Measurements from ENCODE around the gene ITSN1. TPM values are rescaled to one million over a fixed set of nuclear protein-coding genes. Genes with fewer than 3 reads are reported as not detected.
A peak's percentile ranks its signal among the peaks of the same experiment; 100 is the strongest.

The ITSN1 gene
- total RNA-seq, 4 donors from 2014 or later = 14.5 to 33.1 (median 26.9) TPM

GRCh38 chr21:33794596-33794995, 152.3 kb downstream of the ITSN1 start:
- H3K27ac ChIP-seq = no peak overlapping the region
- TF ChIP-seq CTCF (IDR thresholded peaks at IDR 0.05 in 4 of 5, conservative IDR thresholded peaks at IDR 0.05 in 1 of 5) (no peak), POLR2A (IDR thresholded peaks at IDR 0.05) (no peak)
- H3K9me3 ChIP-seq = no peaks in the 10 kb centered on the region
- no peaks in the 10 kb centered on the region for H3K27me3 ChIP-seq
- in situ Hi-C loops (cut with MboI; ENCODE audit: low sequenced_read_pairs in 4 of 4) (no loop called here), intact Hi-C loops (cut with DNase I; ENCODE audit: low total_unique reads) (no loop called here)
- no peak overlapping the region for H3K4me3 ChIP-seq
- no peaks in the 10 kb centered on the region for H3K36me3 ChIP-seq
- ATAC-seq (no peak), DNase-seq (no peak)
- H3K4me1 ChIP-seq = peaks cover 13 to 18% of the 10 kb centered on the region in 2 donors

- Histone ChIP-seq H3K9me3 (no peaks in the 10 kb centered on the region), H3K27ac (peak overlapping the region; percentile 26 to 45 (median 30)), H3K4me1 (peaks cover 23 to 37% of the 10 kb centered on the region in 2 donors), H3K4me3 (no peak overlapping the region), H3K27me3 (no peaks in the 10 kb centered on the region), H3K36me3 (no peaks in the 10 kb centered on the region)
- in situ Hi-C loops (cut with MboI; ENCODE audit: low sequenced_read_pairs in 4 of 4) (no loop called here), intact Hi-C loops (cut with DNase I; ENCODE audit: low total_unique reads) (no loop called here)
- ATAC-seq (peak in 1 of 2 donors; percentile 38), DNase-seq (no peak)
- no peak for TF ChIP-seq POLR2A (IDR thresholded peaks at IDR 0.05)
- no peak for TF ChIP-seq CTCF (IDR thresholded peaks at IDR 0.05 in 4 of 5, conservative IDR thresholded peaks at IDR 0.05 in 1 of 5)
These were observed 155.3 kb downstream of the ITSN1 start for GRCh38 chr21:33797565-33797964.

- peaks cover 23 to 37% of the 10 kb centered on the region in 2 donors for H3K4me1 ChIP-seq
- ATAC-seq = no peak
- intact Hi-C loops (cut with DNase I; ENCODE audit: low total_unique reads) = no loop called here
- H3K36me3 ChIP-seq = no peaks in the 10 kb centered on the region
- no peaks in the 10 kb centered on the region for H3K27me3 ChIP-seq
- no peaks in the 10 kb centered on the region for H3K9me3 ChIP-seq
- no peak overlapping the region for H3K4me3 ChIP-seq
- TF ChIP-seq CTCF (IDR thresholded peaks at IDR 0.05 in 4 of 5, conservative IDR thresholded peaks at IDR 0.05 in 1 of 5) = no peak
- no peak for TF ChIP-seq POLR2A (IDR thresholded peaks at IDR 0.05)
- in situ Hi-C loops (cut with MboI; ENCODE audit: low sequenced_read_pairs in 4 of 4) = no loop called here
- no peak for DNase-seq
- H3K27ac ChIP-seq = peak overlapping the region in 1 of 4 donors; percentile 2
These were observed 157.2 kb downstream of the ITSN1 start for GRCh38 chr21:33799378-33800090.

- peaks cover 23 to 37% of the 10 kb centered on the region in 2 donors for H3K4me1 ChIP-seq
- H3K4me3 ChIP-seq = no peak overlapping the region
- H3K27me3 ChIP-seq = no peaks in the 10 kb centered on the region
- no peaks in the 10 kb centered on the region for H3K9me3 ChIP-seq
- TF ChIP-seq POLR2A (IDR thresholded peaks at IDR 0.05) = no peak
- no peak for TF ChIP-seq CTCF (IDR thresholded peaks at IDR 0.05 in 4 of 5, conservative IDR thresholded peaks at IDR 0.05 in 1 of 5)
- no peak for DNase-seq
- H3K27ac ChIP-seq = peak overlapping the region; percentile 47 to 73 (median 52)
- intact Hi-C loops (cut with DNase I; ENCODE audit: low total_unique reads) = no loop called here
- in situ Hi-C loops (cut with MboI; ENCODE audit: low sequenced_read_pairs in 4 of 4) = no loop called here
- no peak for ATAC-seq
- no peaks in the 10 kb centered on the region for H3K36me3 ChIP-seq
These were observed 158.6 kb downstream of the ITSN1 start for GRCh38 chr21:33800753-33801423.

All from gastrocnemius medialis (tissue), 4 donors.